HG03135 (cell line): ENCODE measurements around the gene TMEM250.

ENCODE experiments used
- ATAC-seq: cut with Tn5 transposase; IDR thresholded peaks from one replicate; pipeline ENCODE4 v1.9.1; 2021; ENCODE audit warnings: mild to moderate bottlenecking, moderate library complexity; ENCODE audit not compliant: unreplicated experiment

The TMEM250 gene

DNA sequence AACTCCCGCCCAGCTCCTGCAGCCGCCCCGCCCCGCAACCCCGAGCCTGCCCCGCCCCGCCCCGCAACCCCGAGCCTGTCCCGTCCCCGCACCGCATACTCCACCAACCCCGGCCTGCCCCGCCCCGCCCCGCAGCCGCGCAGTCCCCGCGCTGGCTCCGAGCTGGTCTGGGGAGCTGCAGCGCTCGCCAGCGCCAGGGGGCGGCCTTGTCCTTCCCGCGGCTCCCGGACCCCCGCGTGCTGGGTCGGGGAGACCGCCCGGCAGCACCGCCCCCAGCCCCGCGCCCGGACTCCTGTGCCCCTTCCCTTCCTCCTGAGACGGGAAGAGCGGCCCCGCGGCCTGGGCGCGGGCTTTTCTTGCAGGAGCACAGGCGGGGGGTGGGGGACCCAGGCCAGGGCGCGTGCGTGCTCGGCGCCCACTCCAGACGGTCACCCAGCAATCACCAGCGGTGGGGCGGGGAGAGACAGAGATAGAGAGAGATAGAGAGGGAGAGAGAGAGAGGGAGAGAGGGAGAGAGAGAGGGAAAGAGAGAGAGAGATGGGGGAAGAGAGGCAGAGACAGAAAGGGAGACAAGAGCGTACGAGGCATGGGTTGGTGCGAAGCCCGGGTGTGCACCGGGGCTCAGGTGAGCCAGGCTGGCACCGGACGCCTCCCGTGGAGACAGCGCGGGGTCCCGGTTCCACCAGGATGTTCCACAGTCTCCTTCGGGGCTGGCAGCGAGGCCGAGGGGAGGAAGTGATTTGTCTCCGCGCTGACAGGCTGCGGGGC, 14.7 kb upstream of the TMEM250 start:
- no peak for ATAC-seq

DNA sequence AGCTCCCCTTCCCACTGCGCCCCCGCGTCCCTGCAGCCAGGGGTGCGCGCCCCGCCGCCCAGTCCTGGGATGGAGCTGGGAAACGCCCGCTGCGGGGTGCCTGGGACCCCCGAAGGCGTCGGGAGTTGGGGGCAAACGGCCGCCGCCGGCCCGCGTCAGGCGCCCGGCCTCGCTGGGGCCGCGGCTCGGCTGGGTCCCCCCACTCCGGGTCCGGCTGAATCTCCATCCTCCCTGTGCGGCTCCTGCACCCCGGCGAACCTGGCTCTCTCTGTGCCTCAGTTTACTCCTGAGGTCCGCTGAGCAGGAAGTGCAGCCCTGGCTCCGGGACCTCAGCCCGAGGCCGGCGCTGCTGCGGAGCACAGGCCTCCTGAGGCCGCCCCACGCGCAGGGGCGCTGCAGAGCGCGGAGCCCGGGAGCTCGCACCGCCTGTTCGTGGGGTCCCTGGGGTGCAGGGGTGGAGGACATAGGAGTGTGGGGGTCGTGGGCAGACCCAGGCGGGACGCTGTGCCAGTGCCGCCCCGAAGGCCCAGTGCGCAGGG, 13.9 kb upstream of the TMEM250 start:
- ATAC-seq: no peak

DNA sequence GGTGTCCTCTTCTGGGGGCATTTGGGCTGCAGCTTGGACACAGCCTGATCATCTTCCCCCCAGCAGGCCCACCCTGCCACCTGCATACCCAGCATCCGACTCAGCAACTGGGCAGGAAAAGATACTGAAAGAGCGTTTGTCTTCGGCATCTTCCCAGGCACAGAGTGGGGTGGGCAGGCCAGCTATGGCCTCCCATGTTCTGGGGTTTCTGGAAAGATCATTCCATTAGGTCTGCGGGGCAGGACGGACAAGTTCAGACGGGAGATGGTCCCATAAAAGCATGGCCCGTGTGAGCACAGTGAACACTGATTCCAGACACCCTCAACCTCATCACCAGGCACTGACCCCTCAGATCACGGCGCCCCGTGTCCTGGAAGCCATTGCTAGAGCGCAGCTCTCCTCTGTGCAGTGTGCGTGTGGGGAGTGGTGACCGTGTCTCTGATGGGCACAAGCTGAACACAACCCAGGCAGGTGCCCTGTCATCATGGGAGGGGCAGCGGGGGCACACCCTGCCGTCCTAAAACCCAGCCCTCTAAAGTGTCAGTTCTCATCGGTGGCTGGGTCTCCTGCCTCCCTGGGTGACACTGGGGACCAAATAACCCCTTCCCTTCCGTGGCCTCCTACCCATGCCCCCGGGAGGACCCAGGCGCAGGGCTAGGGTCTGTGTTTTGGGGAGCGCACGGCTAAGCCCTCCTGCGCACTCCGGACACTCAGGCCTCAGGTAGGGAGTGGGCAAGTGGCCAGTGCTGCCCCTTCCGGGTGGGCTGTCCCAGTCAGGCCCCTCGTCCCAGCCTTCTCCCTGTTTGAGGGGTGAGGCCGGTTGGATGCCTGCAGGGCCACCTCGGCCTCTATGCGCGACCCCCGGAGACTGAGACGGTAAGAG, 13.2 kb upstream of the TMEM250 start:
- no peak for ATAC-seq

DNA sequence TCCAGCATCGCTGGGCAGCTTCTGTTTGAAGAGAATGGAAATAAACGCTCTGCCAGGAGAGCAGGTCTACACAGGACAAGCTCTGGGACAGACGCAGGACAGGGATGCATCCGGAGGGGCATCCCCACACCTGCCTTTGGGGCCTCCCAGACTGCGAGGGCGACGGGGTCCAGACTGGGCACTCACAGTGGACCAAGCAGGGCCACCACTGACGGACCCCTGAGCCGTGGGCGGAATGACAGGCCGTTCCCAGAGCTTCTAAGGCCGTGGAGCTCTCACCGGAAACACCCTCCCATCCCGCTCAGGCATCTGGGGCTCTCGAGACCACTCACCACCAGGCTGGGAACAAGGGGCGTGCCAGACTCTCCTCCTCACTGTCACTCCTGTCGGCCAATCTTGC, 10.5 kb upstream of the TMEM250 start:
- ATAC-seq: no peak

DNA sequence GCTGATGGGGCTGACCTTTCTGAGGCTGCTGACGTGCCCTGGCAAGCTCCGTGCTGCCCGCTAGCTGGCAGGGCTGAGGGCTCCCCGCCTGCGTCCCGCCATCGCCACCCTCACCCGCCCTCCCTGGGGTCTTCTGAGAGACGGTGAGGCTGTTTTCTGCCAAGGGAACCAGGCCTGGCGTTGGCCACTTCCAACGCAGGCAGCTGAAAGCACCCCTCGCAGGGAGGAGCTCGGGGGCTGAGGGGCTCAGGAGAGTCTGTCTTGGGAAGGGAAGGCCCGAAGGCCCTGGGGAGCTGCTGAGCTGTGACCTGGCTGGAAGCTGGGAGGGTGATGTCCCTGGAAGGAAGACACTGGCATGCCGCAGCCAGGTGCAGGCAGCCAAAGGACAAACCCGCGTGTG, 9.8 kb upstream of the TMEM250 start:
- no peak for ATAC-seq

DNA sequence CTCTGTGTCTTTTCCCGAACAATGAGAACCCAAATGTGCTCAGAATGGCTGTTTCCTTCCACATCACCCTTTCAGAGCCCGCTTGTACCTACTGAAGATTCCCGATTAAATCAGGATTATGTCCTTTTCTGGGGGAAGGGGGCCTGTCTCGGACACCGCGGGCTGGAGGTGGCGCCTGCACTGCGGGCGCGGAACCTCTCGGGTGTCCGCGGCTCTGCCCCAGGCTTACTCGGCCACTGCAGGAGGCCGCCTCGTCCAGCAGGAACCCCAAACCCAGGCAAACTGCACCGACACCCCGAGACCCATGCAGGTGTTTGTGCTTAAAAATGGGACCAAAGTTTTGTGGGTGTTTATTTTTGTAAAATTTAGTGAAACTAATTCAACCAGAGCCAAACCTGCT, 8.6 kb upstream of the TMEM250 start:
- ATAC-seq: no peak

DNA sequence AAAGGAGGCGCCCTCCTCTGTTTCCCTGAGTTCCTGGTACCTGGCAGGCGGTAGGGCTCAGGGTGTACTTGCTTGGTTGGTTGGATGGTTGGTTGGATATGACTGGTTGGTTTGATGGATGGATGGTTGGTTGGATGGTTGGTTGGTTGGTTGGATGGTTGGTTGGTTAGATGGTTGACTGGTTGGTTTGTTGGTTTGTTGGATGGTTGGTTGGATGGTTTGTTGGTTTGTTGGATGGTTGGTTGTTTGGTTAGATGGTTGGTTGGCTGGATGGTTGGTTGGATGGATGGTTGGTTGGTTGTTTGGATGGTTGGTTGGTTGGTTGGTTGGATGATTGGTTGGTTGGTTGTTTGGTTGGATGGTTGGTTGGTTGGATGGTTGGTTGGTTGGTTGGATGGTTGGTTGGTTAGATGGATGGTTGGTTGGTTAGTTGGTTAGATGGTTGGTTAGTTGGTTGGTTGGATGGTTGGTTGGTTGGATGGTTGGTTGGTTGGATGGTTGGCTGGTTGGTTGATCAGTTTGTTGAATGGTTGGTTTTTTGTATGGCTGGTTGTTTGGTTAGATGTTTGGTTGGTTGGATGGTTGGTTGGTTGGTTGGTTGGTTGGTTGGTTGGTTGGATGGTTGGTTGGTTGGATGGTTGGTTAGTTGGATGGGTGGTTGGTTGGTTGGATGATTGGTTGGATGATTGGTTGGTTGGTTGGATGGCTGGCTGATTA, 6.5 kb upstream of the TMEM250 start:
- ATAC-seq: no peak

DNA sequence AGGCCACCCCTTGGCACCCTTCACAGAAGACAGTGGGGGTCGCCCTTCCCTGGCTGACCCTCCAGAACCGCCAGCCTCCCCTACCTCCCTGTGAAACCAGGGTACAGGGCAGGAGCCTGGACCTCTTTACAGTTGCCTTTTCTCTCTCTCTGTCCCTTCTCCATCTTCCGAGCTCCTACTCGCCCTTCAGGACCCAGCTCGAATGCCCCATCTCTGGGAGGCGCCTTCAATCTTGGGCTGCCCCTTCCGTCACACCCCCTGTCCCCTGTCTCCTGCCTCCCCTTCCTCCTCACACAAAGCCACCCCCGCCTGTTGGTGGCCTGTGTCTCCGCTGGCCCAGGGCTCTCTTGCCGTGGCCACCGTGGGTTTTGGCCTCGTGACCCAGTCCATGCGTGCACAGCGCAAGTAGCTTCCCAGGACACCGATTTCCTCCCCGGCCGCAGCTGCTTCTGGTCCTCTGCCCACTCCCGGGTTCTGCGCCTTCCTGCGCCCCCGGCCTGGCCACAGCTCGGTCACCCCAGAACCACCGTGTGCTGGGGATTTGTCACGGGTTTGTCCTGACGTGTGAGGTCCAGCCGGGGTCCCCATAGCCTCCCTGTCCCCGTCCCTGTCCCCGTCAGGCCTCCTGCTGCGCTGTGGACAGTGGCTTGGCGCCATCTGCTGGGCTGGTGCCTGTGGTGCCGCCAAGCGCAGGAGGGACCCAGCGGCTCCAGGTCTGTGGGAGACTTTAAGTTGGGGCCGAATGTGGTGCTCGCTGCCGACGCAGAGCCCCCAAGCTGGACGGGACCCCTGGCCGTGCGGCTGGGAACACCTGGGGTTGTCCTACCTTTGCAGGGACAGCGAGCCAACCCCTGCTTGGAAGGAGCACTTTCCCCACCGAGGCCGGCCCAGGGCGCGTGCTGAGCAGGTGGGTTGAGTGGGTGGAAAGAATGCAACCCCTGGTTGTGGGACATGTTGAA, 4.0 kb upstream of the TMEM250 start:
- ATAC-seq: no peak

DNA sequence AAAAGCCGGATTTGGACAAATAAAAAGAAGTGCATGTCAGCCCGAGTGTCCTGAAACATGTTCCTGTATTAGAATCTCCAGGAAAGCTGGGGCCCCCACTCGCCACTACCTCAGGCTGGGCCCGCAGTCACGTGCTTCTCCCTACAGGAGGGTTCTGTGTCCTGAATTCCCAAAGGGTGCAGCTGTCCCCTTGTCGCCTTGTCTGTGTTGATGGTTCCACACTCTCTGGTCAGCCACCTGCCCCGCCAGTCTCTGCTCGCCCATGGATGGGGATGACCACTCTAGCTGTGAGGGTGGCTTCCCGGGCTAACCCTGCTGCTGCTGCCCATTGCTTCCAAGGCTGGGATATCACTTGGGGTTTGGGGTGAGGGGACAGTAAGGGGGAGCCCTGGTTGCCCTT, 3.1 kb upstream of the TMEM250 start:
- no peak for ATAC-seq

DNA sequence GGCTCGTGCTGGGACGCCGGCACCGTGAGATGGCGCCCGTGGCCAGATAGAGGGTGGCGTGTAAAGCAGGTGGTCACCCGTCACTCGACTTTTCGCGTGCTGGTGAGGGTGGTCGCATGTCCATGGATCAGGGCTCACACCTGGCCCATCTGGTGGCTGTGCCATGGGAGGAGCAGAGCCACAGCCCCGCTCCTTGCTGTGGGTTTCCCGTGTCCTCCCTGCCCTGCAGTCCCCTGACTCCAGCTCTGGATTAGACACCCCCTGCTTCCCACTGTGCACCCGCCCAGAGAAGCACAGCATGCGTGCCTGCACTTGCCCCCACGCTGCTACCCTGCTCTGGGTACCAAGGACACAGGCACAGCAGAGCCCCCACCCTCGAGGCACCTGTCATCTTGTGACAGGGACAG, 1.8 kb upstream of the TMEM250 start:
- ATAC-seq: no peak

DNA sequence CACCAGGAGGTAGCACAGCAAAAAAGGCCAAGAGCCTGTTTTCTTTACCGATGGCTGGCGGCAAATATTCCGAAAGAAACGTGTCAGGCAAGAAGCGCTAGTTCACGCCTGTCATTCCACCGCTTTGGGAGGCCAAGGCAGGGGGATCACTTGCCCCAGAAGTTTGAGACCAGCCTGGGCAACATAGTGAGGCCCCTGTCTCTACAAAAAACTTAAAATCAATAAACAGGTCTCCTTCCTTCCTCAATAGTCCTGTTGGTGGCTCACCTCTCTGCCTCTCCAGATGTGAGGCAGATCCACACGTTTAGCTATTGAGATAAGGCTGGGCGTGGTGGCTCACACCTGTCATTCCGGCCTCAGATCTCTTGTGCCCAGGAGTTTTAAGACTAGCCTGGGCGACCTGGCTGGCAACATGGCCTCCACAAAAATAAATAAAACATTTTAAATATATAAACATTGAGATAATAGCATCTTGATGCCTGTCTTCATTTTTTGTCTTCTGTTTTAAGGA, 1.3 kb upstream of the TMEM250 start:
- ATAC-seq: no peak

DNA sequence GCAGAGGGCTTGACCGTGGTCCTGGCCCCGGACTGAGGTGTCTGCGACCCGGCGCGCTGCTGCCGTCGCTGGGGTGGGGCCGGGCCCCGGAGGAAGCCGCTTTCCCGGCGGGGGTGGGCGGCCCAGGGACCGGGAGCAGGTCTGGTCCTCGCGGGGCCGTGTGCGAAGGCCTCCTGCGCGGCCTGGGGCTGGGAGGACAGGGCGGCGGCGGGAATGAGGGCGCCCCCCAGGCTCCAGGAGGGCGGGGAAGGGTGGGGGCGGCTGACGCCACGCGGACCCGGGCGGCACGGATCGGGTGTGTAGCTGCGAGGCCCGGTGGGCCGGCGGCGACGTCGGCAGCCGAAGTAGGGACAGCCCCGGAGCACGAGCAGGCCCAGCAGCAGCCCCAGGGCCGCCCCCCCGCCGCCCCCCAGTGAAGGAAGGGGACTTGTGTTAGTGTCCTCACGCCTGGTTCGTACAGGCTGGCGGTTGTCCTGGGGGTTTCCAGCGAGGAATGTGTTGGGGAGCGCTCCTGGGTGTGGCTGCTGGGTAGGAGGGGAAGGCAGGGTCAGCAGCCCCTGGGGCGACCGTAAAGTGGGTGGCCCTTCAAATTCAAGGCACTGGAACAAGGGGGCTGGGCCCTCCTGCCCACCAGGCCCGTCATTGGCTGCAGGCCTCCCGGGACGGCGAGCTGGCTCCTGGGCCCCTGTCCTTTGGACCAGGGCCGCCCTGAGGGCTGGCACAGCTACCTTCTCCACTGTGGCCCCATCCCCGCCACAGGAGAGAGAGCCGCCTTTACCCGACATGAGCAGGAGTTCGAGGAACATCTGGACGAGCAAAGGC, 597 bp upstream of the TMEM250 start:
- ATAC-seq: no peak

DNA sequence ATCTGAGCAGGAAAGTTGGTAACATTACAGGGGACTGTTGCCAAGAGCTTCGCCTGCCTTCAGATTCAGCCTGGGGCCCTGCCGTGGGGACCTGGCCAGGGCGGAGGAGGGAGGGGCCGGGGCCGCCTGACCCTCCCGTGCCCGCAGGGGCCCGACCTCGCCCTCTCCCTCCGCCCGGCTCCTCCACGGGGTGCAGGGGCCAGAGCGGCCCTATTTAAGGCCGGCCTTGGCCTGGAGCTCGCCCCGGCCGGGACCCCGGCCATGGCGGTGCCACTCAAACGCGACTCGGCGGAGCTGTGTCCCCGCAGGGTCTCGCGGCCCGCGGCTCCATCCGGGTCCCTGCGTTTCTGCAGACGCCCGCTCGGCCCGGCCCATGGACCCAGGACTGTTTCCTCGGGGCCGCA, 757 bp downstream of the TMEM250 start:
- ATAC-seq: peak; percentile 16

DNA sequence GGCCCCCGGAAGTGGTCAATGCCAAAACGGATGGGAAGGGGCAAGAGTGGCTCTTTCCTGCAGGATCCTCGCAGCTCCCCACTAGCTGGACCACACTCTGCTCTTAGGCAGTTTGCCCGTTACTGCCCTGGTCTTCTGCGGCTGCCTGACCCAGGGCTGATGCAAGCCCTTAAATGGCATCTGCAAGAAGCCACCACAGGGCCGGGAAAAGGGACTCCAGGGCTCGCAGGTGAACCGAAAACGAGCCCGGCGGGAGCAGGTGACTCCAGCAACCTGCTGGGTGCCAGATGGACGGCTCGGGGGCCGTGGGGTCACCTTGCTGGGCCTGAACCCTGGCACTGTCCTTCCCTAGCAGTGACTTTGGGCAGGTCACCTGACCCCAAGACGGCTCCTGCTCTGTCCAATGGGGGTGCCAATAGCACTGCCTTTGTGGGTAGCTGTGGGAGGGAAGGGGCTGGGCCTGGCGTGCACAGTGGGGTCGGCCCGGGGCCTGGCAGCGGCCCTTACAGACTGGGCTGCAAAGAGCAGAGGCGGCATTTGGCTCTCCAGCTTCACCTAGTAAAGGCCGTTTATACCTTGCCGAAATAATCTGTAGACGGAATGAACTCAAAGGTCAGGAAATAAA, 1.3 kb downstream of the TMEM250 start:
- ATAC-seq: no peak

DNA sequence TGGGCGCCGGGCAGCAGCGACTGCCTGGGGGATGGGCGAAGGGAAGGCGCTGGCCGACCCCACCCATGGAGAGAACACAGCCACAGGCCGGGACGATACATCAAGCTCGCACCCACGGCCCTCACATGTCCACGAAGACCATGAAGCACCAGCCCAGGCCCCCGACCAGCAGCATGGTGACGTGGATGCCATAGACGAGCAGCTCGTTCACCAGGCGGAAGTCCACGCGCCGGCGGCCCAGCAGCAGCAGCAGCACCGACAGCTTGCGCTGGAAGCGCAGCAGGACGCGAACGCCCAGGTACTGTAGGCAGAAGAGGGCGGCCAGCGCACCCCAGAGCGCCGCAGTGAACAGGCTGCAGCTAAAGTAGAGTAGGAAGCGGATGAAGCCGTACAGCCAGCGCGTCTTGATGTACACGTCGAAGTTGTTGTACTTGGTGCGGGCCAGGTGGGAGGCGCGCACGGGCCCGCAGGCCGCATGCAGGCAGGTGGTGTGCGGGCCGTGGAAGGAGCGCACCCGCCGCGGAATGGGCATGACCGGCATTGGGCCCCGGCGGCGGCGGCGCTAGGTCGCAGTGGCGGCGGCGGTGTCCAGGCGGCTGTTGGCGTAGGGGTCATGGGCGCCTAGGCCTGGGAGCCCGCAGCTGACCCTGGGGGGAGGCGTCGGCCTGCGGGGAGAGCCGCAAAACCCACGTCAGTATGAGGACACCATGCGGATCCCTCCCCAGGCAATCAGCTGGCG, 2.1 kb downstream of the TMEM250 start:
- no peak for ATAC-seq

DNA sequence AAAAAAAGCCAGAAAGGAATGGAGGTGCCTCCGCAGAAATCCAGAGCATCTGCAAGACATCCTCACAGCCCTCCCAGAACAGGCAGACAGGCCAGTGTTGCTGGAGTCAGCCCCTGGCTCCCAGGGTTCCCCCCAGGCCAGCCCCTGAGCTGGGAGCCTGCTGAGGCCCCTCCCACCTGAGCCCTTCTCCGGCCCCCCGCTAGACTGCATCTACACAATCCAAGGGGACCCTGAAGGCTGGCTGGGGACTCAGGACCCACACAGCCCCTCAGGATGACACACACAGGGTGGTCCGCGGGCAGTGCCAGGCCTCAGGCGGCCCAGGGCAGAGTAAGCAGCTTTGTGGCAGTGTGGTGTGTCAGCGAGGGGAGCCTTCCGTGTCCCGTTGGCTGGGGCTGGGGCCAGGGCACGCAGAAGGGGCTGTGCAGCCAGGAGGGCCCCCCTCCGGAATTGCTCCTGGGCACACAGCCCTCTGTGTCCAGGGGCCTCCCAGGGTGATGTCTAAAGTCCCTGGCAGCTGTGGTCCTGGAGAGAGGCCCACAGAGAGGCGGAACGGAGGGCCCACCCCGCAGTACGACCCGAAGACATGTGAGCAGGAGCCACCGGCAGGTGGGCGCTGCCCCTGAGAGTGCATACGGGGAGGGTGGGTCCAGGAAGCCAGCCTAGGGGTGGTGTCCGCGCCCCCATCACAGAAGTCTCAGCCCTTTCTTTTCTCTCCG, 2.9 kb downstream of the TMEM250 start:
- no peak for ATAC-seq

DNA sequence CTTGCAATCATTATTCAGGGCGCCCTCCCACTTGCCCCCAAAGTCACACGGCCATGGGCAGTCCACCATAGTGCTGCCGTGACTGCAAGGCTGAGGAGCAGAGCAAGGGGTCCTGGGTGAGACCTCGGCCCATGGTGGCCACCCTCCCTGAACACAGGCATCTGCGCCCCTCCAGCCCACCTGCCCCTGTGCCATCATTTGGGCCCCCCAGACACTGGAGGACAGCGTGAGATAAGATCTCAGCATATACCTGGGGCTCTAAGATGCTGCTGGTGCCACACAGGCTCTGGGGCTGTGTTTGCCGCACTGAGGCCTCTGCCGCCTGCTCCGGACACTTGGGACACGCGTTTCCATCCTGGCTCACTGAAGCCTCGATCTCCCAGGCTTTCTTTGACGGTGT, 3.5 kb downstream of the TMEM250 start:
- no peak for ATAC-seq
